NCI-H146 treated with DMSO at 0.1 percent for 48 hours (cell line): Measurements from ENCODE around the gene HEPN1.
A peak's percentile ranks its signal among the peaks of the same experiment; 100 is the strongest.

Experiments
- DNase-seq: peaks from one replicate; lab custom pipeline; 2025; ENCODE audit not compliant: unreplicated experiment; lab: John Stamatoyannopoulos, UW

HEPN1 gene

GRCh38 chr11:124918950-124919349, at the start of gene HEPN1:
Gene HEPN1 (plus strand): TSS chr11:124919250.
- no peak for DNase-seq

GRCh38 chr11:124869331-124869730, 49.7 kb upstream of the HEPN1 start:
- no peak for DNase-seq

- DNase-seq: no peak
Measured at GRCh38 chr11:124869856-124870387, 49.1 kb upstream of the HEPN1 start.

GRCh38 chr11:124870430-124870829, 48.6 kb upstream of the HEPN1 start:
- DNase-seq: no peak

DNA sequence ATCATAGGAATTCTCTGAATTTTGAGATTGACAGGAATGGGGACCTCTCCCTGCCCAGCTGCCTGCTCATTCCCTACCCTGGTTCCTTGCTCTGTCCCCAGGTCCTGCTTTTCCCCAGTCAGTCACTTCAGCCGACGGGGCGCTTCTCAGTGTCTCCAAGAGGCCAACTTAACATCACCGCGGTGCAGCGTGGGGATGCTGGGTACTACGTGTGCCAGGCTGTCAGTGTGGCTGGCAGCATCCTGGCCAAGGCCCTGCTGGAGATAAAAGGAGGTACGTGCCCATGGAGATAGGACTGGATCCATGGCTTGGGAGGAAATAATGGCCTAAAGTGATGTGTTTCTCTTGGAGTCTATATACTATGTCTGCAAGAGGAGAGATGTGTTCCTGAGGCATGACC, 46.8 kb upstream of the HEPN1 start:
- no peak for DNase-seq

GRCh38 chr11:124872741-124873140, 46.3 kb upstream of the HEPN1 start:
- no peak for DNase-seq

DNA sequence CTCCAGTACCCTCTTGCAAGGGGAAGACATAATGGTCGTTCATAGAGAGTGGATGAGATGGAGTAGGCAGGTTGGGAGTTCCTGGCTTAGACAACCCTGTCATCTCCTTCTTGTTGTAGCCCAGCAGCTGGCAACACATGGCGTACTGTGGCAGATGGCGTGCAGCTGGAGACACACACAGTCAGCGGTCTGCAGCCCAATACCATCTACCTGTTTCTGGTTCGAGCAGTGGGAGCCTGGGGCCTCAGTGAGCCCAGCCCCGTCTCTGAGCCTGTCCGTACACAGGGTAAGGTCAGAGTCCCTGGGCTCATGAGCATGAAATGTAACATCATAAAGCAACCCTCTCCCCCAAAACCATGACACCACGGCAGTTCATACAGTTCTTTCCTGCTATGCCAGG, 45.1 kb upstream of the HEPN1 start:
- no peak for DNase-seq

DNA sequence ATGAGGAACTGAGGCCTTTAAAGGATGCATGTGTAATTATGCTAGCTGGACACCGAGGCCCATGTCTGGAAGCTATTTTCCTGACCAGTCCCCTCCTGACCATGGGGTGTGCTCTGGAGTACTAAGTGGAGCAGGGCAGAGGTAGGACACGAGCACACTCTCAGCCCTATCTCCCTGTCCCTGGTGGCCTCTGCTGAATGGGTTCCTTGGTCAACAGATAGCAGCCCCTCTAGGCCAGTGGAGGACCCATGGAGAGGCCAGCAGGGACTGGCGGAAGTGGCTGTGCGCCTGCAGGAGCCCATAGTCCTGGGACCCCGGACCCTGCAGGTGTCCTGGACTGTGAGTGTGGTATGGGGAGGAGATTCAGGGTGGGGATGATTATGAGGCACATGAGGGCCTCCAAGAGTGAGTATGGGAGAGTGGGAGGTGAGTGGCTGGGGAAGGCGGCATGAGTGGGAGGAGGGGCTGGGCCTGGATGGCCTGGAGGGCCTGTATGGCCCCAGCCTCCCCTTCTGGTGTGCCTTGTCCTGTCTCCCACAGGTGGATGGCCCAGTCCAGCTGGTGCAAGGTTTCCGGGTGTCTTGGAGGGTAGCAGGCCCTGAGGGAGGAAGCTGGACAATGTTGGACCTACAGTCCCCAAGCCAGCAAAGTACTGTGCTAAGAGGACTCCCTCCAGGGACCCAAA, 44.3 kb upstream of the HEPN1 start:
- no peak for DNase-seq

DNA sequence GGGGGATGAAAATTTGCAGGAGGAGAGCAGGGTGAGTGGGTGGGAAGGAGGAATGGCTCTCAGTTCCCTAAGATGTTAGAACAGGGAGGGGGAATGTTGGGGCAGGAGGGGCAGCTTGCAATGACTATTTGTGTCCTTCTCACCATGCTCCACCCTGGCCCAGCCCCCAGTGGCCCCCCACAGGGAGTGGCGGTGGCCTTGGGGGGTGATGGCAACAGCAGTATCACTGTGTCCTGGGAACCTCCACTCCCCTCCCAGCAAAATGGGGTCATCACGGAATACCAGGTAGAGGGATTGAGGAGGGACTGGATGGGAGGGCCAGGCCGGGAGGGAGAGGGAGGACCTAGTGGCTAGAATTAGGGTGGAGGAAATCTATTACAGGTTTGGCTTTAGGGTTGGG, 43.6 kb upstream of the HEPN1 start:
- no peak for DNase-seq

GRCh38 chr11:124875943-124876817, 42.9 kb upstream of the HEPN1 start:
- DNase-seq: peak; percentile 81

DNA sequence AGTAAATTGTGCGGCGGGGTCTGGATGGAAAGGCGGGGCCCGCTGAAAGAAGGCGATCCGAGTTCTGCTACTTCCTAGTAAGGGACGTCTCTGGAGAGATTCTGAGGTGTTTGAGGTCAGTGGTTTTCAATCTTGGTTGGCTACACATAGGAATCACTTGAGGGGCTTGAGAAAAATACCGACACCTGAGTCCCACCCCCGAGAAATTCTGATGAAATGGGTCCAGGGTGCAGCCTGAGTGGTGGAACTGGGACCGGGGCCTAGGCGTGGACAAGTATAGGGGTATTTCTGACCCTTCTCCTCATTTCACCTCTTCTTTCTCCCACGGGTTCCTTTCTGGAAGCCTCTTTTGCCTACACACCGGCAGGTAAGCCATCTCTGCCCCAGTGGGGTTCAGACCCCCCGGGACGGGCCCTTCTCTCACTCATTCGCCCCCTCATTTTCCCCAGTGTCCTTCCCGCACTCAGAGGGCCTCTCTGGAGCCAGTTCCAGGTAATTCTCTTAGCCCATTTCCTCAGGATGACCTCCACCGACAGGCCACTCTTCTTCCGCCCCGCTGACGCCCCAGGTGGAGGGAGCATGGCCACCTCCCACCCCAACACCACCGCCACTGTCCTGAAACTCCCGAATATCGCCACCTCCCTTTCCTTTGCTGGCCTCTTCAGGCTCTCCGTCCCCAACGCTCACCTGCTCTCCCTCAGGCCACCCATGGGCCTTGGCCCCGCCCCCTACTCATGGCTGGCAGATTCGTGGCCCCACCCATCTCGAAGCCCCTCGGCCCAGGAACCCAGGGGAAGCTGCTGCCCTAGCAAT, 42.0 kb upstream of the HEPN1 start:
- DNase-seq: no peak

DNA sequence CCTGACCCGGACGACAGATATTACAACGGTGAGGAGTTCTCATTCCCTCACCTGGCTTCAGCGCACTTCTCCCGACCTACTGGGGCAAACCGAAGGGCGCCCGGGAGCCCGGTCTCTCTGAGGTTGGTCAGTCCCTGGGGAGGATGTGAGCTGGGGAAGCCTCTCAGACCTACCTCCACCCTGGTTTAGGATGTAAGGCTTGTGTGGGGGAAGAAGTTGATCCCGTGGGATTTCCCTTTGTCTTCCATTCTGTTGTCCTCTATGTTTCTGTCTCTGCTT, 41.5 kb upstream of the HEPN1 start:
- DNase-seq: no peak

DNA sequence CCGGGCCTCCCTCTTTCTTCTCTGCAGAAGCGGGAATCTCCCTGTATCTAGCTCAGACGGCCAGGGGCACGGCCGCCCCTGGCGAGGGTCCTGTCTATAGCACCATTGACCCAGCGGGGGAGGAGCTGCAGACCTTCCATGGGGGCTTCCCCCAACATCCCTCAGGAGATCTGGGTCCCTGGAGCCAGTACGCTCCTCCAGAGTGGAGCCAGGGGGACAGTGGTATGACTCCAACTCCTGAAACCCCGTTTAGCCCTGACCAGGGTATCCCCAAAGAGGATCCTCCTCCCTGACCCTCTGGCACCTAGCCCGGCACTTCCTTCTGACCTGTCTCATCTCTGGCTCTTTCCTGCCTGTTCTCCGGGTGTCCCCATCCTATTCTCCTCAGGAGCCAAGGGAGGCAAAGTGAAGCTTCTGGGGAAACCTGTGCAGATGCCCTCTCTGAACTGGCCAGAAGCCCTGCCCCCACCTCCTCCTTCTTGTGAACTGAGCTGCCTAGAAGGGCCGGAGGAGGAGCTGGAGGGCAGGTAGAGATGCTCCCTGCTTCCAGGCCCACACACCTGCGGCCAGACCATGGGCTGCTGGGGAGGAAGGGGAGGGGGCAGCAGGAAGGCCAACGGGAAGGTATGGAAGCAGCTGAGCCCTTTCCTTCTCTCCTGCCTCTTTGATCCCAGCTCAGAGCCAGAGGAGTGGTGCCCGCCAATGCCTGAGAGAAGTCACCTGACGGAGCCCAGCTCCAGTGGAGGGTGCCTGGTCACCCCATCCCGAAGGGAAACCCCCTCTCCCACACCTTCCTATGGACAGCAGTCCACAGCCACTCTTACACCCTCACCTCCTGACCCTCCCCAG, 40.9 kb upstream of the HEPN1 start:
- no peak for DNase-seq

DNA sequence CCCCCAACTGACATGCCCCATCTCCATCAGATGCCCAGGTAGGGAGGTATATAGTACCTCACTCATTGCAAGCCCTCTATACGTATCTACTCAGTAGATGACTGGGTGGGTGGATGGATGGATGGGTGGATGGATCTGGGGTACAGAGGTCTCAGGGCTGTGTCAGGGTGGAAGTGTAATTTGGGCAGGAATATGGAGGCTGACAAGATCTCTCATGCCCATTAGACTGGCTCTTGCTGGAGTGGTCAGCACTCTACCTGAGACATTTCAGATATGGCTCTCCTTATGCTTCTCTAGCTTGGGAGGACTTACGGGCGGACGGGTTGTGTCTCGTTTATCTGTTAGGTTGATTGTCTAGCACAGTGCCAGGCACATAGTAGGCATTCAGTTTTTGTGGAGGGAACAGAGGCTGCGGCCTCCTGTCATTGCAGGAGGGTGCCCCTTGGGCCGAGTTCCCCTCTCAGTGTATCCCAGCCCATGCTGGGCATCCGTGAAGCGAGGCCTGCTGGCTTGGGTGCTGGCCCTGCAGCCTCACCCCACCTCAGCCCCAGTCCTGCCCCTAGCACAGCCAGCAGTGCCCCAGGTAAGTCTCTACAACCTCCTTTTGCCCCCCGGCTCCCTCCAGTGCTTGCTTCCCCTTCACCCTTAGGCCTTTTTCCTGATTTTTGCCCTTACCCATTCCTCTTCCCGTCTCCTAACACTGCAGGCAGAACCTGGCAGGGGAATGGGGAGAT, 40.1 kb upstream of the HEPN1 start:
- DNase-seq: no peak

DNA sequence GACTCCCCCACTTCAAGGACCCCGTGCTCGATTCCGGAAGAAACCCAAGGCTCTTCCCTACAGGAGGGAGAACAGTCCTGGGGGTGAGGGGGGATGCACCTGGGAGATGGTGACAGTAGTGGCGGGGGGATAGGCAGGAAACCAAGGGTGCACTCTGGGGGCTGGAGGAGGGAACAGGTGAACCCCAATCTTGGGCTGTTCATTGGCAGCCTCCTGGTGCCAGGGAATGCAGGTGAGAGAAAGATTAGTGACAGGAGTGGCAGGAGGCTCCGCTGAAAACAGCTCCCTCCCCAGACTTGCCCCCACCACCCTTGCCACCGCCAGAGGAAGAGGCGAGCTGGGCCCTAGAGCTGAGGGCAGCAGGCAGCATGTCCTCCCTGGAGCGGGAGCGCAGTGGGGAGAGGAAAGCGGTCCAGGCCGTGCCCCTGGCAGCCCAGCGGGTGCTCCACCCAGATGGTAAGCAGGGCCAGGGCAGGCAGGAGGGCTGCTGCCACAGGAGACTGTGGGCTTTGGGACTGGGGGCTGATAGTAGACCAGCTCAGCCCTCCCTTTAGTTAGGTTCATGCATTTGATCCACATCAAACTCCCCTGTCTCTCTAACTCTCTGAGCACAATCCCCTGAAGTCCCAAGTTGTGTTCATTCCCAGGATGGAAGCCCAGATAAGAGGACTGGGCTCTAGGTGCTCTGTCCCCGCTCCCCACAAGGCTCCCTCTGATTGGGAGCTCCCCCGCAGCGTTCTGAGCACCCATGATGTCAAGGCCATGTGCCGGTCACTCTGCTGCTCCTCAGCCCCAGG, 39.4 kb upstream of the HEPN1 start:
- DNase-seq: no peak

DNA sequence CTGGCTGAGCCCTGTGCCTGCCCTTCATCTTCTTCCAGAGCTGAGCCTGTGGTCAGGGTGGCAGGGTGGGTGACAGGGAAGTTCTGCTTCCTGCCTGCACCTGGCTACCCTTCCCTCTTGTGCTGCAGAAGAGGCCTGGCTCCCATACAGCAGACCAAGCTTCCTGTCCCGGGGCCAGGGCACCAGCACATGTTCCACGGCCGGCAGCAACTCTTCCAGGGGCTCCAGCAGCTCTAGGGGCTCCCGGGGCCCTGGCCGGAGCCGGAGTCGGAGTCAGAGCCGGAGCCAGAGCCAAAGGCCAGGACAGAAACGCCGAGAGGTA, 38.8 kb upstream of the HEPN1 start:
- no peak for DNase-seq

- DNase-seq: no peak
Measured at GRCh38 chr11:124880958-124881357, 38.1 kb upstream of the HEPN1 start.

DNA sequence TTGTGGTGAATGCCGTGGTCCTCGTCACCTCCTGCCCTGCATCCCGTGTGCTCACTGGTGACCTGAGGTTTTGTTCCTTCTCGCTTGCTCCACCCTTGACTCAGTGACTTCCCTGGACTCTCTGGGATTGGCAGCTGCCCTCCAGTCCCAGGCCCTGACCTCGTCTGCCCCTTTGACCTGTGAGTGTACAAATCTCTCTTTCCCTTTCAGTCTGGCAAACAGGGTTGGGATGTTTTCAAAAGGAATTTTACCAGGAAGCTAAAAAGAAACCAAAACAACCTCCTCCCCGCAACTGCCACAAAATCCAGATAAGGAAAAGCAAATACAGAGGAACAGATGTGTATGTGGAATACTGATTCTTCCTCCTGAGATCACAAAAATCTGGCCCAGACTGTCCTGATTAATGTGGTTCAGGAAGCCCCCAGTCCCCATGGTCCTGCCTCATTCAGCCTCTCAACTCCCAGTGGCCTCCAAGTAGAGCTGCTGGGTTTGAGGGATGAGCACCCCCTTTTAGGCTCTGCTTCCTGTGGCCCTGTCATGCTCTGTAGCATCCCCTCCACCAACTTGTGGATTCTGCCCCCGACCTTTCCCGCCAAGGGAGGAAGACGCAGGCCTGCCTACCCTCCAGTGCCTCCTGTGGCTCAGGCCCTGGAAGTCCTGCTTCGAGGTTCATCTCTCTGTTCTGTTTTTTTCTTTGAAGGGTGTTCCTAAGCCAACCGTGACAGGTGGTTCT, 36.5 kb upstream of the HEPN1 start:
- no peak for DNase-seq

DNA sequence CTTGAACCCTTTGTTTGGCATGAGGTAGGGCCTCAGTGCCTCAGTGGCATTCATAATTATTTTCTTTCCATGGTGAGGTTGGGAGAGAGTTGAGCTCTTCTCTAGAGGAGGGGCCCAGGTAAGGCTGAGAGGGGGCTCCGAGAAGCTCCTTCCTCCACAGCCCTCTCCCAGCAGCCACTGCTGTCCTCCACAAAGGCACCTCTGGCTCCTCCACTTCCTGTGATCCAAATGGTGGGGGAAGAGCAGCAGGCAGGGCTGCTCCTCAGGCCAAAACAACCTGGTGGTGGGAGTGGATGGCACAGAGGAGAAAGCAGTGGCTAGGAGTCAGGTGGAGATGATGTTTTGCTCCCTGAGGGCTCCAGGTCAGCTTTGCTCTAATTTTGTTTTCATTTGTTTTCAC, 34.7 kb upstream of the HEPN1 start:
- DNase-seq: no peak
